ENCODE data around the gene SGCG. TPM values are rescaled to one million over a fixed set of nuclear protein-coding genes. Genes with fewer than 3 reads are reported as not detected.

SGCG gene
- total RNA-seq, 1 experiment from 2014 or later: not detected

DNA sequence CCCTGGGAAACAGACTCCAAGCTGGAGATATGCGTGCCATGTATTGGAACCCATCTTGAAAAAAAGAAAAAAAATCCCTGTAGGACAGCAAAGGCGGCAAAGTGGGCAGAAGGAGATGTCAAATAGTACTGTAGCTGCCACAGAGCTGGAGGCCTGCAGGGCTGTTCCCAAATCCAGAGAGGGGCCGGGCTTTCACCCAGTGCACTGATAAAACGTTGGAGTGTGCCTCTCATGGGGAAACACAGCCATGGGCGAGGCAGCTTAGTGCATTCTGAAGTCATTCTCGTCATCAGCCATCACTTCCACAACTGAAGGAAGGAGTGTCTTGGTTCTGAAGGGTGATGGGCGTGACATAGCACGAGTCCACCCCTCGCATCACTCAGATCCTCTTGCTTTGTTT lies 4.8 kb downstream of the SGCG start:
- no peaks in the 10 kb centered on the region for H3K27me3 Mint-ChIP-seq (ENCODE audit: low read depth)
- no peak for DNase-seq
- H3T11ph ChIP-seq (ENCODE audit: low read length): no peak overlapping the region
- H2BK5ac ChIP-seq (ENCODE audit: insufficient read length, low read length): no peak overlapping the region
- no peaks in the 10 kb centered on the region for H3K27me3 ChIP-seq (ENCODE audit: insufficient read depth, low read length)
- H2BK20ac ChIP-seq (ENCODE audit: low read depth, low read length, poor library complexity, severe bottlenecking): no peak overlapping the region
- H3K14ac ChIP-seq (ENCODE audit: insufficient read depth, low read length): no peak overlapping the region
- no peak overlapping the region; a peak in 1 of 7 replicates for H3K27ac Mint-ChIP-seq
- H4K91ac ChIP-seq (ENCODE audit: insufficient read length, low read depth, low read length): no peak overlapping the region
- H3K4me2 ChIP-seq (ENCODE audit: insufficient read depth, insufficient read length, low read length): no peak overlapping the region
- no CpG with 5 or more reads among the region's 9 CpGs for WGBS (ENCODE audit: extremely low coverage, insufficient read length, low lambda C conversion rate)
- no peaks in the 10 kb centered on the region for H3K4me1 ChIP-seq (ENCODE audit: insufficient read depth, low read length)
- H3K23ac ChIP-seq (ENCODE audit: insufficient read length, low read depth, low read length): no peak overlapping the region
- H3K4me1 Mint-ChIP-seq: no peaks in the 10 kb centered on the region
- H3K79me2 ChIP-seq (ENCODE audit: insufficient read depth, low read length): no peaks in the 10 kb centered on the region
- H3K4me3 Mint-ChIP-seq: no peak overlapping the region
- H3K56ac ChIP-seq (ENCODE audit: insufficient read length, low read depth, low read length): no peak overlapping the region
- no peak overlapping the region for H2AFZ ChIP-seq (ENCODE audit: low read length)
- no peak overlapping the region for H3K27ac ChIP-seq (ENCODE audit: insufficient read length, low read depth, low read length)
- no peaks in the 10 kb centered on the region for H3K9me3 ChIP-seq (ENCODE audit: control insufficient read depth, low read depth, low read length)
- H3K79me1 ChIP-seq (ENCODE audit: insufficient read depth, low read depth, low read length, poor library complexity, severe bottlenecking): no peaks in the 10 kb centered on the region
- TF ChIP-seq CTCF (conservative IDR thresholded peaks at IDR 0.05): no peak
- no peak overlapping the region for H3K18ac ChIP-seq (ENCODE audit: insufficient read length, low read depth, low read length)
- H3K4ac ChIP-seq (ENCODE audit: low read depth, low read length): no peak overlapping the region
- H2AK5ac ChIP-seq (ENCODE audit: insufficient read length, low read length): no peak overlapping the region
- H3K23me2 ChIP-seq (ENCODE audit: insufficient read length, low read depth, low read length, poor library complexity, severe bottlenecking): no peaks in the 10 kb centered on the region
- H2BK15ac ChIP-seq (ENCODE audit: low read depth, low read length): no peak overlapping the region
- H3K9me3 Mint-ChIP-seq: no peaks in the 10 kb centered on the region; a peak in 1 of 5 replicates
- no peak overlapping the region for H4K8ac ChIP-seq (replicated peaks; ENCODE audit: insufficient read length, low read depth, low read length)
- no peak overlapping the region for H4K5ac ChIP-seq (ENCODE audit: insufficient read length, low read depth, low read length)
- H3K36me3 Mint-ChIP-seq (ENCODE audit: insufficient read depth in 1 of 3, low read depth in 3 of 3): no peaks in the 10 kb centered on the region
- no peak overlapping the region for H2BK12ac ChIP-seq (ENCODE audit: insufficient read length, low read depth, low read length)
- no peak overlapping the region for H2BK120ac ChIP-seq (ENCODE audit: low read depth, low read length, poor library complexity, severe bottlenecking)
- no peak overlapping the region for H3K9ac ChIP-seq (ENCODE audit: extremely low read depth, insufficient read length, low read length)
- H4K20me1 ChIP-seq (ENCODE audit: control insufficient read depth, insufficient read depth, insufficient read length): no peaks in the 10 kb centered on the region

Measured in H9 (cell line).